Heart left ventricle (tissue), 13 donors: ENCODE data around the gene IPCEF1.

Source experiments
- POLR2A ChIP-seq, 2 donors: fragments of 450-650 bp; IDR thresholded peaks; one replicate each; pipeline ENCODE4 v1.6.1; 2017; ENCODE audit warnings: antibody characterized with exemption in 2 of 2, mild to moderate bottlenecking in 2 of 2, moderate library complexity in 2 of 2
- TF ChIP-seq, protein P1 (sequence below), 12 donors: fragments of 200-600 bp; sonication (generic) in 4 of 12; IDR thresholded peaks; one replicate each; pipeline versions ENCODE4 v1.5.0 to v1.8.0; 2018 to 2022; ENCODE audit warnings: antibody characterized with exemption in 12 of 12, mild to moderate bottlenecking in 5 of 12
- donor health status: ischemic (EF 13 %, LVEDD 7.1; RV severe dilation, severe dysfunction).
- donor health status: DM: no; HTN: yes; CAD: no.
- donor health status: DM: no; HTN: no; CAD: no.
- donor health status: ischemic (EF 25% LVEDD 6.9; RV normal size, moderate dysfunction).
- donor health status: ischemic (EF 25% LVEDD 5.7; RV mildly dilated, moderate dysfunction).
- donor health status: ischemic (EF 35%, LVEDD 5.7; RV mildly dilated, moderate dysfunction).
- donor health status: nonischemic (EF 11% LVEDD 7.7; RV severe dilation, severe dysfunction).
- donor health status: DM: yes; HTN: yes; CAD: no.
- donor health status: PGD.
- donor health status: ischemic (EF 29% LVEDD 5.4; RV normal size, mild dysfunction).
- donor health status: nonischemic (EF 23%, LVEDD 6.1; RV moderate dilation, normal function).

DNA sequence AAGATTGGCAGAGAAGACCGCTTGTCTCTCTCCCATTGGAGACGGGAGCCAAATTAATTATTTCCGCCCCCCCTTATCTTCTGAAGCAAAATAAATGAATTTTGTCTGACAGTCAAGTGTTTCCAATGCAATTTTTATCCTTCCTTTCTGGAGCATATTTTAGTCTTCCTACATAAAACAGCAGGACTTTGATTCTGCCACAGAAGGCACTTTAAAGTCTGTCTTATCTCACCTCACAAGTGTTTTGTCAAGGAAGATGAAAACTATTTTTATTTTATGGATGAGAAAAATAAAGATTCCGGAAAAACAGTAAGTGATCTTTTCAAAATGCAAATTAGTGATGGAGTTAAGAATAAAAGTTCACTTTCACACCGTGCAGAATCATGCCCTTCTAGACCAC lies 177.2 kb downstream of the IPCEF1 start:
- TF ChIP-seq, protein P1, sequence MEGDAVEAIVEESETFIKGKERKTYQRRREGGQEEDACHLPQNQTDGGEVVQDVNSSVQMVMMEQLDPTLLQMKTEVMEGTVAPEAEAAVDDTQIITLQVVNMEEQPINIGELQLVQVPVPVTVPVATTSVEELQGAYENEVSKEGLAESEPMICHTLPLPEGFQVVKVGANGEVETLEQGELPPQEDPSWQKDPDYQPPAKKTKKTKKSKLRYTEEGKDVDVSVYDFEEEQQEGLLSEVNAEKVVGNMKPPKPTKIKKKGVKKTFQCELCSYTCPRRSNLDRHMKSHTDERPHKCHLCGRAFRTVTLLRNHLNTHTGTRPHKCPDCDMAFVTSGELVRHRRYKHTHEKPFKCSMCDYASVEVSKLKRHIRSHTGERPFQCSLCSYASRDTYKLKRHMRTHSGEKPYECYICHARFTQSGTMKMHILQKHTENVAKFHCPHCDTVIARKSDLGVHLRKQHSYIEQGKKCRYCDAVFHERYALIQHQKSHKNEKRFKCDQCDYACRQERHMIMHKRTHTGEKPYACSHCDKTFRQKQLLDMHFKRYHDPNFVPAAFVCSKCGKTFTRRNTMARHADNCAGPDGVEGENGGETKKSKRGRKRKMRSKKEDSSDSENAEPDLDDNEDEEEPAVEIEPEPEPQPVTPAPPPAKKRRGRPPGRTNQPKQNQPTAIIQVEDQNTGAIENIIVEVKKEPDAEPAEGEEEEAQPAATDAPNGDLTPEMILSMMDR (IDR thresholded peaks at IDR 0.05): no peak
- no peak for TF ChIP-seq POLR2A (IDR thresholded peaks at IDR 0.05)
